ENCODE measurements around the gene RUNX2.

DNA sequence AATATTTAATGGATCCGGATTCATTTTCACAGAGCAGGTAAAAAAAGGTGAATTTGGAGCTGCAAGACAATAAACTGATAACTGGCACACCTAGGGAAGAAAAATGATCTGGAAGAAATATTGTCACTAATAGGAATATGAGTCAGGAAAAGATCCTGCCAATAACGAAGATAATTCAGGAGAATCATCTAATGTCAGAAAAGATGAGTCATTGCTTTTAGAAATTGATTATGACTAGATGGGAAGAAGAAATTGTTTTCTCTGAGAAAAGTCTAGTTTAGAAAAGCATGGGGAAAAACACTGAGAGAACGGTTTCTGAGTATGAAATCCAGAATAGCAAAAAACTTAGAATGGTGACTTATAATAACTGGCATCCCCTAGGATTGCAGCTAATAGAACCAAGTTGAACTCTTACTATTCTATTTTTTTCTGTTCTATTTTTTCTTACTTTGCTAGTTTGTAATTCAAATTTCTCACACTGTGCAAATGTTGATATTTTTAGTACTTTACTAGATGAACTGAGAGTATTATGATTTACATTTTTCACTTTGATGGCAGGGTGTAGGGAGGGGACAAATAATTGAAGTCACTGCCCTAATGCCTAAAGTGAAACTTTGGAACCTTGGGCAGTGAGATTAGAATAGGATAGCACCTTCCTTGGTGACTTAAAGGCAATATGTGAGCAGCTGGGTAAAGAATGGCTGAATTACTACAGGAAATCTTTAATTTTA is 87.8 kb downstream of the RUNX2 start:
- TF ChIP-seq, protein P1, sequence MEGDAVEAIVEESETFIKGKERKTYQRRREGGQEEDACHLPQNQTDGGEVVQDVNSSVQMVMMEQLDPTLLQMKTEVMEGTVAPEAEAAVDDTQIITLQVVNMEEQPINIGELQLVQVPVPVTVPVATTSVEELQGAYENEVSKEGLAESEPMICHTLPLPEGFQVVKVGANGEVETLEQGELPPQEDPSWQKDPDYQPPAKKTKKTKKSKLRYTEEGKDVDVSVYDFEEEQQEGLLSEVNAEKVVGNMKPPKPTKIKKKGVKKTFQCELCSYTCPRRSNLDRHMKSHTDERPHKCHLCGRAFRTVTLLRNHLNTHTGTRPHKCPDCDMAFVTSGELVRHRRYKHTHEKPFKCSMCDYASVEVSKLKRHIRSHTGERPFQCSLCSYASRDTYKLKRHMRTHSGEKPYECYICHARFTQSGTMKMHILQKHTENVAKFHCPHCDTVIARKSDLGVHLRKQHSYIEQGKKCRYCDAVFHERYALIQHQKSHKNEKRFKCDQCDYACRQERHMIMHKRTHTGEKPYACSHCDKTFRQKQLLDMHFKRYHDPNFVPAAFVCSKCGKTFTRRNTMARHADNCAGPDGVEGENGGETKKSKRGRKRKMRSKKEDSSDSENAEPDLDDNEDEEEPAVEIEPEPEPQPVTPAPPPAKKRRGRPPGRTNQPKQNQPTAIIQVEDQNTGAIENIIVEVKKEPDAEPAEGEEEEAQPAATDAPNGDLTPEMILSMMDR (conservative IDR thresholded peaks at IDR 0.05) = no peak
- no peak for TF ChIP-seq ZFX (IDR thresholded peaks at IDR 0.05)

Data from C4-2B (cell line).